Cardiac muscle cell (in vitro differentiated cells and primary cell): Measurements from ENCODE around the gene RFXAP. TPM values are rescaled to one million over a fixed set of nuclear protein-coding genes. Genes with fewer than 3 reads are reported as not detected.

Experiments
- DNase-seq, 2 donors: peaks; one replicate each; pipeline versions ENCODE4 v3.0.0 to v3.0.0-alpha.2; 2010 to 2017; ENCODE audit warnings: low read depth in 1 of 2, low spot score in 1 of 2
- H3K27ac ChIP-seq: fragments of 200-600 bp; sonication (generic); 2 replicates; pipeline ENCODE4 v1.5.1; 2016
- H3K27me3 ChIP-seq: fragments of 200-600 bp; sonication (generic); 2 replicates; pipeline ENCODE4 v1.6.0; 2016; ENCODE audit warnings: control low read depth
- H3K36me3 ChIP-seq: fragments of 200-600 bp; sonication (generic); 2 replicates; pipeline ENCODE4 v1.5.1; 2016; ENCODE audit warnings: control low read depth
- H3K4me1 ChIP-seq: fragments of 200-600 bp; sonication (generic); 2 replicates; pipeline ENCODE4 v1.8.1; 2017; ENCODE audit warnings: low read depth, mild to moderate bottlenecking, mixed run types
- H3K4me3 ChIP-seq: fragments of 200-600 bp; sonication (generic); 2 replicates; pipeline ENCODE4 v1.5.1; 2016; ENCODE audit warnings: mild to moderate bottlenecking
- H3K9me3 ChIP-seq: fragments of 200-600 bp; sonication (generic); 2 replicates; pipeline ENCODE4 v1.5.1; 2017; ENCODE audit warnings: low read depth, mild to moderate bottlenecking, control low read depth
- polyA plus RNA-seq: library from polyadenylated mRNA; unstranded; fragments of >200 nt; fragmentation: Nextera tagmentation; extraction: Ambion mirVana; gene quantifications from 2 replicates; pipeline ENCODE4 v1.2.1, GENCODE V29; 2016
- total RNA-seq: library from RNA; depleted of rRNA; stranded (reverse); fragments of >200 nt; gene quantifications from 2 replicates; pipeline ENCODE4 v1.2.3, GENCODE V29; 2016
- TF ChIP-seq, protein P1 (sequence below): IDR thresholded peaks from 2 replicates; pipeline ENCODE4 v1.5.1; 2012; ENCODE audit warnings: low read depth, mild to moderate bottlenecking, low read length

The RFXAP gene
- total and polyA plus RNA-seq, 2 experiments from 2014 or later: 10.5 TPM

DNA sequence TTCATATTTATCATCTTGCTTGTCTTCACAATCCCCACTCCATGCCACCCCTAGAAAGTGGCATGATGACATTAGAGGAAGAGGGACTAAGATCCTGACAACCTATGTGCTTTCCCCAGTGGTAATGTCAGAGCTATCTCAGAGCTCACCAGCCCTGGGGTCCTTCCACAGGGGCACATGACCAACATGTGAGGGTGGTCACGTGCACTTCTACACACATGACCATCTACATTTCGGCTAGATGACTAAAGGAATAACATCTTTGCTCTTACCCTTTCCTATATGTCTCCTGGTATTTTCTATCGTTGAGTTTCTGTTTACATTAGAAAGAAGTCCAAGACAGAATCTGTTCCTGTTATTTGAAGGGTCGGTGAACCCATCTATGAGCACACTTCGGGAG is 46.2 kb downstream of the RFXAP start:
- Histone ChIP-seq H3K27ac (no peak overlapping the region), H3K4me1 (peaks cover 6% of the 10 kb centered on the region), H3K36me3 (peaks cover 40% of the 10 kb centered on the region), H3K4me3 (no peak overlapping the region), H3K9me3 (no peaks in the 10 kb centered on the region), H3K27me3 (no peaks in the 10 kb centered on the region)
- TF ChIP-seq, protein P1, sequence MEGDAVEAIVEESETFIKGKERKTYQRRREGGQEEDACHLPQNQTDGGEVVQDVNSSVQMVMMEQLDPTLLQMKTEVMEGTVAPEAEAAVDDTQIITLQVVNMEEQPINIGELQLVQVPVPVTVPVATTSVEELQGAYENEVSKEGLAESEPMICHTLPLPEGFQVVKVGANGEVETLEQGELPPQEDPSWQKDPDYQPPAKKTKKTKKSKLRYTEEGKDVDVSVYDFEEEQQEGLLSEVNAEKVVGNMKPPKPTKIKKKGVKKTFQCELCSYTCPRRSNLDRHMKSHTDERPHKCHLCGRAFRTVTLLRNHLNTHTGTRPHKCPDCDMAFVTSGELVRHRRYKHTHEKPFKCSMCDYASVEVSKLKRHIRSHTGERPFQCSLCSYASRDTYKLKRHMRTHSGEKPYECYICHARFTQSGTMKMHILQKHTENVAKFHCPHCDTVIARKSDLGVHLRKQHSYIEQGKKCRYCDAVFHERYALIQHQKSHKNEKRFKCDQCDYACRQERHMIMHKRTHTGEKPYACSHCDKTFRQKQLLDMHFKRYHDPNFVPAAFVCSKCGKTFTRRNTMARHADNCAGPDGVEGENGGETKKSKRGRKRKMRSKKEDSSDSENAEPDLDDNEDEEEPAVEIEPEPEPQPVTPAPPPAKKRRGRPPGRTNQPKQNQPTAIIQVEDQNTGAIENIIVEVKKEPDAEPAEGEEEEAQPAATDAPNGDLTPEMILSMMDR: no peak
- no peak for DNase-seq

DNA sequence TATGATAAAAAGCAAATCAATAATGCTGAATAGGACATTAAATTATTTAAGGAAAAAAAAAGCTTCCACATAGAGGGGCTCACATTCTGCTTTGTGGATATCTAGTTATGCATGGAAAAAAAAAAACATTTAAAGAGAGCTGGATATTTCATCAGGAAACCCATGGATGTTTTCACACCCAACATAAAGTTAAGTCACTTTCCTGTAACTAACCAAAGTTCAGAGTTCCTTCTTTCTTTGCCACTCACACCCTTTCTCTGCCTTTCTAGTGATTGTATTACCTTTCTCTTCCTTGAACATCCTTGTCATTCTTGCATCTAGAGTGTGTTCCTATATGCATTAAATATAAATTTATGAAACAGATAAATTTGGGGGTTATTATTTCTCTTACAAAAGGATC is 47.2 kb downstream of the RFXAP start:
- Histone ChIP-seq H3K4me3 (no peak overlapping the region), H3K9me3 (no peaks in the 10 kb centered on the region), H3K36me3 (peaks cover 40% of the 10 kb centered on the region), H3K27me3 (no peaks in the 10 kb centered on the region), H3K4me1 (peaks cover 1% of the 10 kb centered on the region), H3K27ac (no peak overlapping the region)
- DNase-seq: no peak
- TF ChIP-seq, protein P1: no peak

DNA sequence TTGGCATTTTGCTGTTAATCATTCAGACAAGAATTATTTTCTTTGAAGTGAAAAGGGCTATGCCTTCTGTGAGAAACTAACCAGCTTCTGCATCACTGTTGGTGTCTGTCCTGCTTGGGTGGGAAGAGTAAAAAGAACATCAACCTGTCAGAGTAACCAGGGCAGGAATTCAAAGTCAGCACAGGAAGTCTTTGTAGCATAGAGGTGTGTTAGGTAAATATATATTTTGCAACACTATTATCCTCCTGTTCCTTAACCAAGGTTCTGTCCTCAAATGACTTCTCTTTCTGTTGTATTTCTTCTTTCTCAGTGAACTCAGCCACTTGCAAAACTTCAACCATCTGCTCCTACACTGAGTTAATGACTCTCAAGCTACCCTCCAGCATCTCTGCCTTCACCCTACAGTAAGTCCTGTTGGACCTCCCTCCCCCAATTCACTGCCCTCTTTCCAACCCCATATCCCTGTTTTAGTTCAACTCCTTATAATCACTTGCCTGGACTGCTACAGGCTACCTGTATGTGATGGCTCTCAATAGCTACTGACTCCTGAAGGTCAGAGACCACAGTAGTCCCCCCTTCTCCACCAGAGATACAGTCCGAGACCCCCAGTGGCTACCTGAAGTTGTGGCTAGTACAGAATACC is 51.1 kb downstream of the RFXAP start:
- H3K4me1 ChIP-seq: peaks cover 7% of the 10 kb centered on the region
- peak overlapping the region; percentile 47 for H3K27ac ChIP-seq
- H3K4me3 ChIP-seq: no peak overlapping the region
- DNase-seq: no peak
- no peaks in the 10 kb centered on the region for H3K27me3 ChIP-seq
- TF ChIP-seq, protein P1: no peak
- no peaks in the 10 kb centered on the region for H3K9me3 ChIP-seq
- peaks cover 56% of the 10 kb centered on the region for H3K36me3 ChIP-seq

DNA sequence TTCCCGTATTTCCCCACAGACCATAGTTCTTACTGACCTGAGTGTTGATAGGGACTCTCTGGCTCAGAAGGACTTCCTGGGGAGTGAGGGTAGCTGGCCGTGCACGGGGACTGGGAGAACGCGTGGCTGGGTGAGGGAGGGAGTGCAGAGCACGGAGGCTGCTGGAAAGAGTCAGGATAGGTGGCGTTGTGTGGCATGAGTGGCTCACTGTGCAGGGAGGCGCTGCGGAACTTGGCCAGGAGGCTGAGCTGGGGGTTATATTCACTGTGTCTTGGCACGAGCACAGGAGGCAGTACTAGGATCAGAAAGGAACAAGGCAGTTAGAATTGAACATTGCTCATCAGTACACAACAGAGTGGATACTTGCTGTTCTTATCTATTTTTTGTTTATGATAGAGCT is 53.6 kb downstream of the RFXAP start:
- Histone ChIP-seq H3K9me3 (no peaks in the 10 kb centered on the region), H3K27ac (no peak overlapping the region), H3K27me3 (no peaks in the 10 kb centered on the region), H3K4me3 (no peak overlapping the region), H3K4me1 (peaks cover 7% of the 10 kb centered on the region), H3K36me3 (peaks cover 51% of the 10 kb centered on the region)
- TF ChIP-seq, protein P1: no peak
- DNase-seq: no peak

DNA sequence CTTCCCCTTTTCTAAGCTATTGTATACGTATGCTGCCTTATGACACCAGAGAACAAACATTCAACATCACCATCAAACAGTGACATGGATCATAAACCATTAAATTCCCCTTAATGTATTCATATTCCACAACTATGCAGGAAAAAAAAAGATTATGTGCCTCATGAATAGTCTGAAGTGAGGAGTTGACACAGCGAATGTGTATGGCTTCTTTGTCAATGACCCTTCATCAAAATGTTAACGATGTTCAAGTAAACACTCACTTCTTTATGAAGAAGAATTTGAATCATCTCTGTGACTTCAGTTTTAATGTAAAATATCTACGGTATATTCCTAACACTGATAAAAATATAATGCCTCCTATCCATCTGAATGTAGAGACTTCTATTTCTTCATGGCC is 56.4 kb downstream of the RFXAP start:
- Histone ChIP-seq H3K27me3 (no peaks in the 10 kb centered on the region), H3K4me1 (peaks cover 7% of the 10 kb centered on the region), H3K27ac (no peak overlapping the region), H3K4me3 (no peak overlapping the region), H3K9me3 (no peaks in the 10 kb centered on the region), H3K36me3 (peaks cover 49% of the 10 kb centered on the region)
- TF ChIP-seq, protein P1: no peak
- no peak for DNase-seq
